AG20443 (cell line): ENCODE results near the gene RASD1.

Source experiments
- DNase-seq: peaks from one replicate; pipeline ENCODE4 v3.0.0; 2012; ENCODE audit warnings: low spot score, mixed read lengths

RASD1 gene

DNA sequence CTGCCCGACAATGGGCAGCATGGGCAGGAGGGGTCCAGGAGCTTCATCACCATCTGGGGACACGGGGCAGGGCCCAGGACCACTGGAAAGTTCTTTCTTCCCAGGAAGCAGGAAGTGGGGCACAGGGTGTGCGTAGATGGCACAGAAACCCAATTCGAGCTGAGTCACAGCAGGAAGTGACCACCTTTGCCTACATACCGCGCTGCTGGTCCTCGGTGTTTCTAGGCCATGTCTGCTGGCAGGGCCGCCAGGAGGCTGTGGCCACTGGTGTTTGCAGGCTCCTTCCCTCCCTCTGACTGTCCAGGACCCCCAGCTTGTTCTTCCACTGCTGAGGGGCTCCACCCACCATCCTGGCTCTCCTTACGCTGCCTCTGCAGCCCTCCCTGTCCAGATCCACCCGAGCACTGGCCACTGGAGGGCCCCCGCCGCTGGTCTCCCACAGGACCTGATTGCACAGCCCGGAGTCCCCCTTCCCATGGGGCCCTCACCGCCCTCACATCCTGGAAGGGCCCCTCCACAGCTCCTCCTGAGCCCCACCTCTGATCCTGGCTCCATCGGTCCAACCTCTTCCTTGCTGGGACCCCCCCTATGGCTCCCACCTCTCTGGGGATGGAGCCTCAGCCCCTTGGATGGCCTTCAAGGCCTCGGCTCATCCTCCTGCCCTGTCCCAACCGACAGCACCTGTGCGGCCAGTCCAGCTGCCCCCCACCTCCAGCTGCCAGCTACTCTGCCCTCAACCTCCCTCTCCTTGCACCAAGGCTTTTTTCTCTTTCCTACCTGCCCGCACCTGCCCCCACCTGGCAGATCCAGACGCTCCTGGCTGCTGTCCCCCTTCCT is 14.5 kb upstream of the RASD1 start:
- DNase-seq, result no peak

DNA sequence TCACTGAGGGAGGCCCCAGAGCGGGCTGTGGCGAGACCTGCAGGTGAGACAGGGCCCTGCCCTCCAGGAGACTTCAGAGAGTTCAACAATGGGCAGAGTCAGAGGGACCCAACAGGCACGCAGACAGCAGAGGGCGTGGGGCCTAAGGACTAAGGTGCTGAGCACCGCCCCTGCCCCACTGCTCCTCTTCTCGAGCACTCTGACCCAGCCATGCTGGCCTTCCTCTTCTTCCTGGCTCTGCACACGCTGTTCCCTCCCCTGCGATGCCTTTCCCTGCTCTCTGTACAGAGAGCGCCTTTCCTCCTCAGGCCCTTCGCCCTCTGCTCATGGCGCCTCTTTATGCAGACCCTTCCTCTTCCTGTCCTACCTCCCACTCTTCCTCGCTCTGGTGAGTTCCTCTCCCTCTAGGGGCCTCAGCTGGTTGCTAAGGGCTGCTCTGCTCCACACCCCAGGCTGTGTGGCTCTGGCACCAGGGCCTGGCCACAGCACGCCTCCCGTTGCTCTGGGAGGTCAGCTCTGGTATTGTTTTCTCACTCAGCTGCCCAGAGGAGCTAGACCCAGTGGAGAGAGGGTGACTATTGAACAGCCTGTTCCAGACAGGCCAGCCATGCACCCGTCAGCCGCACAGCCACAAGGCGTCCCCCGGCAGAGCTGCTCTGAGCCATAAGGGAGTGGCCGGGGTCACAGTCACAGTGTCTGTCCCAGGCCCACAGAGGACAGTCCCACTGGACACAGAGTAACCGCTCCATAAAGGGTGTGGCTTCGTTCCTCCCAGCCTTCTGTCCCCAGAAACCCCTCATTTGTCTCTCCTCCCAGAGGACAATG is 13.6 kb upstream of the RASD1 start:
- DNase-seq, result no peak

DNA sequence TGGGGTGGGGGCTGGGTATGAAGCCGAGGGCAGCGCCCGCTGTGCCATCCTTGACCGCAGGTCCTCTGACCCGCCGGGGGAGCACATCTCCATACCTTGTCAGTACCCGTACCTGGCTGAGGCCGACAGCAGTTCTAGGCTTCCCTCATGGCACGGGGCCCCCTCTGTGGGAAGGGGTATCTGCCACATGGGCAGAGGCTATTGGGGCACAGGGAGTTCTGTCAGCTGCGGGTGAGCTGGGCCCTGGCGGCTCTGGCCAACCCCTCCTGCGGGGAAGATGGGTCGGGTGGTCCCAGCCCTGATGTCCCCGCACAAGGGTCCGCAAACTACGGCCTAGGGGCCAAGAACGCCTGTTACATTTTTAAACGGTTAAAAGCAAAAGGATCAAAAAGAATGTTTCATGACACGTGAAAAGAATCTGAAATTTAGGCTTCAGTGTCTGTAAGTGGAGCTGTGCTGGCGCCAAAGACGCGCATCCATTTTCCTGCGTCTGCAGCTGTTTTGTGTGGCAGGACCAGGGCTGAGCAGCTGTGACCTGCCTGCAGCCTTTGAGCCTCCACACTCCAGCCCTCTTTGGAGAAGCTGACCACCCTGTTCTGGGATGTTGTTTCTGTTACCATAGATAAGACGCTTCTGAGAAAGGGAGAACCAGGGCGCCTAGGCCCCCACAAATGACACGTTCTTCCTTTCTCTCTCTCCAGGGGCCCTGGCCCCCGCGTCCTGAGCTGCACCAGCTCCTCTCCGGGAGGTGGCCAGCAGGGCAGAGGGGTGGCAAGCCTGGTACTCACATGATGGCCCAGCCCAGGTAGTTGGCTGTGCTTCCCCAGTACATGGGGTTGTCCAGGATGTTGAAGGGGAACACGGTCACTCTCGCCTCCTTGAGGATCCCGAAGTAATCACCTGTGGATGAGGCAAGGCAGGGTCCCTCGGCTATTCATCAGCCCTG is 12.7 kb upstream of the RASD1 start:
- DNase-seq, result no peak

DNA sequence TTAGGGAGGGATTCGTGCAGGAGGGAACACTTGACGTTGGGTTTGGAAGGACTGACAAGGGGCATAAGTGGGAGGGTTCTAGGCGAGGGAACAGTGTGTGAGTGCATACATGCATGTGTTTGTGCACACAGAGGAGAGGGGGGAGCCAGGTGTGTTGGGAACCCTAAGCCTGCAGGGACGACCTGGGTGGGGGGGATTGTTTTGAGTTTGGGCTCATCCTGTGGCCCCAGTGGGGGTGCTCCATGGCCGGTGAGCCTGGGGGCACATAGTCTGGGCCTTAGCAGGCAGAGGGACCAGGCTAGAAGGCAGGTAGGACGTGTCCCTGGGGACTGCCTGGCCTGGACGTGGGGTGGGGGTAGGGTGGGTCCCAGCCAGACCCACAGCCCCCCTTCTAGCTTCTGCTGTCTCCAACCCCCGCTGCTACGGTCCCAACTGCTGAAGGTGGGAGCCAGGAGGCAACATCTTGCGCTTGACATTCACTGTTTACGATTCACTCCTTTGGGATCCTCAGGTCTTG is 11.9 kb upstream of the RASD1 start:
- no peak for DNase-seq

DNA sequence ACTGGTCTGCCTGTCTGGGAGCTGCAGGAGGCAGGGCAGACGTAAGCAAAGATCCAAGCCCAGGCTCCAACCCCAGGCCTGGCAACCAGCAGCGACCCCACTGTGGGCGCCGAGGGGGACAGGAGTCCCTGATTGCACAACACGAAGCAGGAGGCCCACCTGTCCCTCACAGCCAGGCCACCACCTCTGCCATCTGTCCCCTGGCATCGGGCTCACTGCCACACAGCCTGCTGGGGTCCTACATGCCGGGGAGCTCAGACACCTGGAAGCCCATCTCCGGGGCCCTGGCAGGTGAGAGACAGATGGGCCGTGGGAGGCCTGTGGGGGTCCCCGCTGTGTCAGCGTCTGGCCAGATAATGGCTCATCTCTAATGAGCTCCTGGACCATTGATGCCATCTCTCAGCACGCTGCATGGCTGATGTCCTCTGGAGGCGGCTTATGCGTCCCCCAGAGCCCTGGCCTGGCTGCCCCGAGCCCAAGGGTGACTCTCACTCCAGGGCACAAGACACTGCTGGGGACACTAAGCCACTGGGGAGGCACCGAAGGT is 11.3 kb upstream of the RASD1 start:
- DNase-seq, result no peak

DNA sequence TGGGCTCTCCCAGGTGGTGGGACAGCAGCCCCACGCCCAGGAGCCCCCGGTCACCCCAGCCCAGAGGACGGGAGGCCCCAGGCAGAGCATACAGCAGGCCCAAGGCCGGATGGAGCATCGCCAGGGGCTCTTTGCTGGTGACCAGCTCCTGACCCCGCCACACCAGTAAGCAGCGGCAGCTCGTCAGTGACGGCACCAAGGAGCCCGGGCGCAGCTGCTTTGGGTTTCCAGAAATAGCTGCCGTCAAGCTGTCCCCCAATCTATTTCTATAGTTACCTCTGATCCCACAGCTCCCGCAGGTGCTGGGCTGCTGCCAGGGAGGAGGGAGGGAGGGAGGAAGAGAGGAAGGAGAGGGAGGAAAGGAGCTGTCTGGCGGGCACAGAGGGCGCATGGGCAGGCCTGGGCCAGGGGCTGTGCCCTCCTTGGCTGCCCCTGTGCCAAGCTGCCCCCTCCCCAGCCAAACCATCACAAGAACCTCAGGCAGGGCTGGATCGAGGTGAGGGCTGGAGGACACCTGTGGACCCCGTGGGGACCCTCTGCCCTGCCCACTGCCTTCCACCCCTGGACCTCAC is 10.8 kb upstream of the RASD1 start:
- no peak for DNase-seq

DNA sequence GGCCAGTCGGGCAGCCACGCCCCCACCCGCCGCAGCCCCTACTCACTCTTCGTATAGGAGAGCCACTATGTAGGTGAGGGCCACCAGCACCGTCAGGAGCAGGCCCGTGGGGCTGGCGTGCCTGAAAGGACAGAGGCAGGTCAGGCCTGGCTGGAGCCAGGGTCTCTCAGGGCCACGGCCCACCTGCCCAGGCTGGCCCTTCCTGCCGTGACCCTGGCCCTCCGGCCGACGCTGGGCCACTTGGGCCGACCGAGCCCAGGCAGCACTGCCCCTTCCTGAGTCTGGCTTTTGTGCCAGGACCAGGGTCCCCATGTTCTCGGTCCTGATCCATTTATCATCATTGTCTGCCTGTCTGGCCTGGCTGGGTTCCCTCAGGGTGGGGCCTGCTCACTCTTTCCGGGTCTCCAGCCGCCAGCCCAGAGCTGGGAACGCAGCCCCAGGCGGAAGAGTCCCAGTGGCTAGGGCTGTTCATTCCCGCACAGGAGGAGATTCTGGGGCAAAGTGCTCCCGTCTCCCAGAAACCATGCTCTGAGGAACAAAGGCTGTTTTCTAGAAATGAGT is 10.1 kb upstream of the RASD1 start:
- no peak for DNase-seq

DNA sequence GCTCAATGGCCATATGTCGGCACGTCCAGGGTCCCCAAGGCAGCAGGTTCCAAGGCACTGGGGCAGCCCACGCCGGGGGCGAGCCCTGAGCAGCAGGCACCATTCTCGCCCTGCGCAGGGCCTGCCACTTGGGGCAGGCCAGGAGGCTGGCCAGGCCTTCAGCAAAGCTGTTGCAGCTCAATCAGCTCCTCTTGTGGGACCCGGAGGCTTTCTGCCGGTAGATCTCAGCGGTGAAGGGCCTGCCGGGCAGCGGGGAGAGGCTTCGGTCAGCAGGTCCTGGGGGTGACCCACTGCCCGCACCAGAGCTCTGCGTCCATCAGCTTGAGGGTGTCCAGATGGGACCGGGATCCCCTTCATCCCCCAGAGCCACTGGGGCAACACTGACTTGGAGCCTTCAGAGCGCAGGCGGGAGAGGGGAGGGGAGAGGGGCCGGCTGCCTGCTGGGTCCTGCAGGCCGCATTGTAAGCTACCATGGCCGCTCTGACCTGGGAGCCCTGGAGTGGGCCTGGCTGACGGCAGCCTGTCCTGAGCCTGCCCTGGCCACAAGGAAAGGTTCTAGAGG is 9.5 kb upstream of the RASD1 start:
- no peak for DNase-seq

DNA sequence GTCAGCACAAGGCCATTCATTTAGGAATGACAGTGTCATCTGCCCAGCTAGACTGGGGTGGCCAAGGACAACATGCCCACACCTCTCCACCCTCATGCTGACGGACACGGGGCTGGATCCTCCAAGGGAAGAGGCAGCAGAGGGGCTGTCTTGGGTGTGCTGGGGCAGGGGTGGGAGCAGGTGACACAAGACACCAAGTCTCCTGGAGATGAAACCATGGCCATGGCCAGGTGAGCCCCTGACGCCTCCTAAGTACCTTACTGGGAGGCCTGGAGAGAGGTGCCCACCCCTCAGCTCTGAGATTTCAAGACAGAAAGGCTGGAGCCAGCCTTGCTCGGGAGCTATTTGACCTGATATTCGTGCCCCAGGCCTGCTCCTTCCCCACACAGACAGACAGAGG is 9.0 kb upstream of the RASD1 start:
- DNase-seq, result no peak

DNA sequence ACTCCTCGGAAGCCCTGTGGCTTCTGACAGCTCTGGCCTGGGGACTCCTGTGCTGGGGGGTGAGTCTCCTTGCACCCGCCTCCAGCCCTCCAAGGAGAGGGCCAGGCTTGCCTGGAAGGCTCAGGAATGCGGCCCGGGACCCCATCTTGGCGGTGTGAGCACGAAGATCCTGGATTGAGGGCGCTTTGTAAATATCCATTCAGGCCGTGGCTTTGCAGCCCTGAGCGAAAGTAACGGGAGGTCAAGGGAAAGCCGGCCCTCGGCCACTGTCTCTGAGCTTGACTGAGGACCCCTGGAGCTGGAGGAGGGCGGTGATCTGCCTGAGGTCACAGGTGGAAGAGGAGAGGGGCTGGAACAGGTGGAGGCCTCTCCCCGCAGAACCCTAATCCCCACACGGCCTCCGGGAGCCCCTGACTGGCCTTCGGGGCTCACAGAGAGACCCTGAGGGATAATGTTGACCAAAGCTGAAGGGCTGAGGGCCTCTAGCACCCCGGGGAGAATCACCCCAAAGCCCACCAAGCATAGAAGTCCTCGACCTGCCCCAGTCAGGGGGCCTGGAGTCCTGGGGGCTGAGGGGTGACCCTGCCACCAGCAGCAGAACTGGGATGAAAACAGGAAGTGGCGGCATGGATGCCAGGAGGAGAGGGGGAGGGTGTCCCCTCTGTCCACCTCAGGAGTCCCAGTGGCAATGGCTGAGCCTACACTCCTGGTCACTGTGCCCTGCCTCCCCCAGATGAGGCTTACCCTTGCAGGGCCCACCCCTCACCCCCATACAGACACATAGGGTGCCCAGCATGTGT is 8.3 kb upstream of the RASD1 start:
- DNase-seq, result no peak

DNA sequence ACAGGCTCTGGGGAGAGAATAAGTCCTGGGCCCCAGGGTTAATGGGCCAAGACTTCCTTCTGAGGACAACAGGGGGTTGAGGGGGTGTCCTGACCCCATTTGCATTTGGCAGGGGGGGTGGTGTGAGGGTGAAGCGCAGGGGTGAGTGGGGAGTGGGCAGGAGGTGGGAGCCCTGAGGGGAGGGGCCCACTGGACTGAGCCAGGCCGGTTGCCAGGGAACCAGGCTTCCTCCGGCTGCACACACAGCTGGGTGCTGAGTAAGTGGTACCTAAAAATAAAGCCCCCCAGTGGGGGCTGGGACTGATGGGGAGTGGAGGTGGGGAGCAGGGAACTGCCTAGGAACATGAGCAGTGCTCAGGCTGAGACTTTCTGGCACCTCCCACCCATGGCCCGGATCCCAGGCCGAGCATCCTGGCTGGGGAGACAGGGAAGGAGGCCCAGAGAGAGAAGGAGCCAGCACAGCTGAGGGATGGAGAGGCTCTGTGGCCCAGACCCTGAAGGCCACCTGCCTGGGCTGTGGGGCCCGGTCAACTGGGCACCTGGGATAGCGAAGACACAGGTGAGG is 7.5 kb upstream of the RASD1 start:
- DNase-seq, result no peak

DNA sequence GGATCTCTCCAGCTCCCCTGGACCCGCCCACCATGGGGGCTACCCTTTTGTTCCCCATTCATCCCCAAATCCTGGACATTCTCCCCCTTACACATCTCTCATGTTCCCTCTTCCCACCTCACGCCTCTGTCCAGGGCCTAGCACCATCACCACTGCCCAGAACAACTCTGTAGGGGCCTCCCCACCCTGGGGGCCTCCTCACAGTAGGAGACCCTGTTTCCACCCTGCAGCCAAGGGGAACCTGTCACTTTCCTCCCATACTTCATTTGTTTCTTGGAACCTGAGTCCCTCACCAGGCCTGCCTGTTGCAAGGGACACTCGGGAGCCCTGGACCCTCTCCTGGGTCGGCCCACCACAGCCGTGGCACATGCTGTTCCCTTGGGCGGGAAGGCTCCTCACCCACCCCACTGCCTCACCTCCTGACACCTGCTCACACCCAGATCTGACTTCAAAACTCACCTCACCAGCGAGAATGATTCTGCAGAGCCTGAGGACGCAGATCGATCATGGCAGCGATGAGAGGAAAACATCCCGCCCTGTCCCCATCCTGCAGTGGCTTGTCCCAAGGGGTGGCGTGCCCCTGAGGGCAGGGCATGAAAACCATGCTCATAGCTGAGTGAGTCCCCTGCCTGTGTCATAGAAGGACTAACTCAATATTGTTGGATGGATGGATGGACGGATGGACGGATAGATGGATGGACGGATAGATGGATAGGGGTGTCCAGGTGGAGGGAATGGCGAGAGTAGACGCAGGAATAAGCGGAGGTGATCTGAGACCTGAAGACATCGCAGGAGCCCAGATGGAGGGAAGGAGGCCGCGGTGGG is 6.8 kb upstream of the RASD1 start:
- DNase-seq, result no peak

DNA sequence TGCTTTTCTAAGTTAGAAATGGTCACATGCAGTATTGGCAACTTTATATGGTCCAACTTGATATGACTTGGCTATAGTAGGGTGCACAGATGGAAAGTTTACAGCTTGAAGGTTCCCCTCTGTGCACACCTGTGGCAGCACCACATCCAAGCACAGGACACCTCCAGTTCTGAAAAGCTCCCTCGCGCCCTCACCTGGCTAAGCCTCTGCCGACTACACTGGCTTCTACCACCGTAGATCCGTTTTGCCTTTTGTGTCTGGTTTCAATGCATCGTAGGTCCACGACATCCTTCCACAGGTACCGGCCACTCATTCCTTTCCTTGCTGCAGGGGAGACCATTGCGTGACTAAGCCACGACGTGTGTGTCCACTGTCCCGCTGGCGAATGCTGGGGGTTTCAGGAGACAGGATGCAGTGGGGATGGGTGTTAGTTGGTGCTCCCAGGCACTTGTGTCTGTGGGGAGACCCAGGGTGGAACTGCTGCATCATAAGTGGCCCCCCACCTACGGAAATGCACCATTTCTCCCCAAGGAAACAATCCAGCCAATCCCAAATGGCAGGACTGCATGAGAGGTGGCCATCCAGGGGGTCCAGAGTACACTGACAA is 4.9 kb upstream of the RASD1 start:
- DNase-seq, result no peak

DNA sequence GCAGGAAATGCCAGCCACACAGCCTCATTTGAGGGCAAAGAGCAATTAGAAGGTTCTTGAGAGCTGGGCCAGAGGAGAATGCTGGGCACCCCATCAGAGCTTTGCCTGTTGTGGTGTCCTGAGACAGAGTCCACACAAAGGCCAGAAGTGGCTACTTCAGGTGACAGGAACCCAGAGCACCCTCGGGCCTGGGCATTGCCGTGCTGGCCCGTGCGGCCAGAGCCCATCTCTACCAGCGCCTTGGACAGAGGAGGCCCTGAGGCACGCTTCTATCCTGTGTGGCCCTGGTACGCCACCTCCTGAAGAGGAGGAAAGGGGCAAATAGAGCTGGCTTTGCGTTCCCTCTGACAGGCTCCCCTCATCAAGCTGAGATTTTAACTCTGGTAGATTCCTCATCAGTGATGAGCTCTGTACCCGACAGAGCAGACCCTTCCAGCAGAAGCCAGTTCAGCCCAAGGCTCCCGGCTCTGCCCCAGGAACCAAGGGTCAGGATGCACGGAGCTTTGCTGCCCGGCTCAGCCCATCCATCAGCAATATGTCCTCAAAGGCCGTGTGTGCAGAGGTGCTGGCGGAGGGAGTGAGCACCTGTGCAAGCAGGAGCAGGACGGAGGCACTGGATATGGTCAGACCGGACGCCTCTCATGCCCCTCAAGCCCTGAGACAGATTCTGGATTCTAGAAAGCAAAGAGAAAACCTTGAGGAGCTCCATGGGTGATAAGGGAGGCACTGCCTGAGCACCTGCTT is 3.4 kb upstream of the RASD1 start:
- DNase-seq, result no peak

DNA sequence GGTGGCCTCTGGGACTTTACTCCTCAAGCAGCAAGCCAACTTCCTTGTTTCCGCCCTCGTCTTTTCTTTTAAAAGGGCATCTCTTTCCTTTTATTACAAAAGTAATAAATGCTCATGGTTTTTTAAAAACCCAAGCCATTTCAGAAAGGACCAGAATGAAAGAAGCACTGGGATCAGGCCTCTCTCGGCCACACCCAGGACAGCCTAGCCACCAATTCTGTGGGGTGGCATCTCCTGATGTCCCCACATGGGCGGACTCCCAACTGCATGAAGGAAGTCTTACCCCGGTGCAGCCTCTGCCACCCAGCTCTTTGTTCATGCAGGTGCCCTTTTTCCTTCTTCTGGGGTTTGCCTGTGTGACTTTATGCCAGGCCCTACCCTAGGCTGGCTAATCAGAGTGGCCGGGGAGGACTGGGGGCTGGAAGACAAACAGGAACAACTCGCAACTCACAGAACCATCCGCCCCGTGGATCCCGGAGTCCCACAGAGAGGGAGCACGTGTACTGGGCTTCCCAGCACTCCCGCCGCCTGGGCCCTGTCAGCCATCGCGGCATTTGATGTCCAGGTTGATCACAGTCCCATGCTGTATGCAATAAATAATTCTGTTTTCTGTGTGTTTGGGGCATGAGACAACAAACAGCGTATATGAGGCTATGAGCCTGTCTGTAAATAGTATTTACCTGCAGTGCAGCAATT is 2.6 kb upstream of the RASD1 start:
- DNase-seq, result no peak

DNA sequence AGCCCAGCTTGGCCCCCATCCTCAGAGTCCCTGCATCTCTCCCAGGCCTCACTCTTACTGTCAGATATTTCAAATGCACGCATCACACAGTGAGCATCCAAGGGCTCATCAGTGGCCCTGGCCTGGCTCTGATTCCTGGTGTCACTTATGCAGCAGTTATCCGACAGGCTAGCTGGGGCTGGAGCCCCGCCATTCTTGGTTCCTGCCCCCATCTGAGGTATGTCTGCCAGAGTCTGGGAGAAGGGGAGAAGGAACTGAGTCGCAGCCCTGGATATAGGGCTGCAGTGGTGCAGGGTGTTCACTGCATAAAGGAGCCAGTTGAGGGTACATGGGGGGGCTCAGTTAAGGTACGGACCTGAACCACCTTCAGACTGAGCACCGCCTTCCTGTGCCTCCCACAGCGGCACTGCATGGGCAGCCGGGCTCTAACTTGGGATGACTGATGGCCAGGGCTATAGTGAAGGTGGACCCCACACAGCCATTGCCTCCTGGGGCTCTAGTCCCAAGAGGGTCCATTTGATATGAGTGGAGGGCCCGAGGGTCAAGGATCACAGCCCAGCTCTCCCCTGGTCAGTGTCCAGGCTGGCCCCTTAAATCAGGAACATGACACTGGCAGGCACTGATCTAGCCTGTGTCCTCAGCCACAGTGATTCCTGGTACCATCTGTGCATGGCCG is 1.8 kb upstream of the RASD1 start:
- DNase-seq, result no peak
